Stimulated activated CD4-positive, alpha-beta T cell treated with anti-CD3 and anti-CD28 coated beads, Interleukin-15, amount 100 ng/mL, for 24 hours (primary cell): Measurements from ENCODE around the gene SDK1.
"Not testable (repeated sequence)": the region's sequence is repeated elsewhere in the genome, so short reads cannot be mapped to it uniquely, and the experiment has no call there.

Source experiments
- DNase-seq: peaks from one replicate; pipeline ENCODE4 v3.0.0-alpha.2; 2020

SDK1 gene

GRCh38 chr7:4068286-4068685, 767.2 kb downstream of the SDK1 start:
- no peak for DNase-seq

DNA sequence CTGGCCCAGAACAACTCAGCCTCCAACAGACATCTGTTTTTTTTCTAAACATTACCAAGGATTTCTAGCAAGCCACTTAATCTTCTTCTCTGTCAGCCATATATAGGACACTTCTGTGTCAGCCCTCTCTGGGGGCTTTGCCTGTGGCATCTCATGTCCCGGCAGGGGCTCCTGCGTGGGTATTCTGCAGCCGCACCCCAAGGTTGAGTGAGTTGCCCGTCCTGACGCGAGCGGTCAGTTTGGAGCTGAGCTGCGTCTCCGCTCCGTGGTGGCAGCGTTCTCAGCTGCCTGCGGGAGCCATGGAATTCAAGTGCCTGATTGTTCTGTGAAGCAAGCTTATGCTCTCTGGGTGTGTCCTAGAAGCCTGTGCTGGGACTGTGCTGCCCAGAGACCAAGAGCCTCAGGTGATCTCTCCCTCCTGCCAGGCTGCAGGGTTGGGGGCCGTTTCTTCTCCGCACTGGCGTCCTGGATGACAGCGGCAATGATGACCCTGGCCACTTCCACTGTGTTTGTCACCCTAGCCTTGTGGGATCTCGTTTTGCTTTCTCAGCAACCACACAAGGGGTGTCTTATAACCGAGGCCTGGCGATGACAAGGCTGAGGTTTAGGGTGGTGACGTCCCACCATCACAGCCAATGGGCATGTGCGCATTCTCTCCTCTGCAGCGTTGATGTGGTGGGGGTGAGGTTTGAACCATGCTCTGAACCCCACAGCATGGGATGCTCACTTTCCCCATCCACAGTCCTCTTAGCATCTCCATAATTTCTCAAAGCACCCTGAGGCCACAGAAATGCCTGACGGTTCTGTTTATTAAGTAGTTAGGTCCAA, 768.4 kb downstream of the SDK1 start:
- no peak for DNase-seq

- no peak for DNase-seq
These were observed 769.2 kb downstream of the SDK1 start for GRCh38 chr7:4070214-4070613.

DNA sequence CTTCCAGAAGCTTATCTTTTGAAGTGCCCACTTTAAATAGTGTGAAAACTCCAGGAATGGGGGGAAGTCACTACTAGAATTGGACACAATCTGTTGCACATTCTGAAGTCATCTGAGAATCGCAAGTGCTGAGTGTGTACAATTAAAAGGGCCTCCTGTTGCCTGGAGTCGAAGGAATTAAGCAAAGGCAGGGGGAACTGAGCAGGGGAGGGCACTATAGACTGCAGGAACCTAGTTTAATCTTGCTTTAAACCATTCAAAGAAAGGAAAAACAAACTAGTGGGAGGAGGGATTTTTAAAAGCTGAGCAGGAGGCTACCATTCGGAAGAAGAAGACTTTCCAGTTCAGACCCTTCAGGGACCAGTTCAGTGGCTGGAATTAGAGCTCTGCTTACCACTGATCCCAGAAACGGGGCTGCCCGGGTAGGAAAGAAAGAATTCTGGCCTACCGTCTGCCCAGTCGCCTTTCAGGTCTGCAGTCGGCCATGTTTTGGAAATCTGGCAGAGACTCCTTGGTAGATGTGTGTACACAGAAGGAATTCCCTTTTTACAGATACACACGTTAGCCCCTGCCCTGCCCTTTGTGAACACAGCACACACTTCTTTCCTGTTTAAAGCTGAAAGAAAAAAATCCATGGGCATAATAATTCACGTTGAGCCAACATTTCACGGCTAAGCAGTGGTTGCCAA, 770.5 kb downstream of the SDK1 start:
- DNase-seq, result no peak

DNA sequence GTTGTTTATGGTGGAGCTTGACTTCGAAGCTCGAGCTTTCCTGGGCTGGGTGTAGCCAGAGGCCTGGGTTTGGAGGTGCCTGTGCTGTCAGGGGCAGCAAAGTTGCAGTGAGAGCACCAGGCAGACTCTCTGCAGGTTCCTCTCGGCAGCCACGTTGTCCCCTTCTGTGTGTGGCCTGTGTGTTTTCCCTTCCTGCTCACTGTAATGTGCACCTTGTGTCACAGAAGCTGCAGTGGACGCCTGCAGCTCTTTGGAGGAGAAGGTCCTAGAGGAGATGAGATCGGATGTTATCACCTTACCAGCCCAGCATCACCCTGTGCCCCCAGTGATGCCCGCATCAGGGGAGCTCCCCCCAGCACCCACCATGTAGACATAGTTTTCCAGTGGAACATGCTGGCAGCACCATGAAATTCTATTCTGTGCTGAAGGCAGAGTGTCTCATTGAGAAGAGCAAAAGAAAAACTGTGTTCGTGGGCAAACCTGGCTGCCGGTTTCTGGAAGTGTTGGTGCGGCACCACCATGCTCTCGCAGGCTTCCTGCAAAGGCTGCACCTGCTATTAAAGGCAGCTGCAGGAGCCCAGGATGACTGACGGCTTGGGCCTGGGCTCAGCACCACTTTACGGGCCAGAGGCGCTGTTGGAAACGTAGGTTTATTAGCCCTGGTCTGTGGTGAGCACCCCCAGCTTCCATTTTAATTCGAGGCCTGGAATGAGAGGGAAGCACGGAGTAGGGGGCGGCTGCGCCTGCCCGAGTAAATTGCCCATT, 771.3 kb downstream of the SDK1 start:
- no peak for DNase-seq

GRCh38 chr7:4073052-4073451, 772.0 kb downstream of the SDK1 start:
- no peak for DNase-seq

DNA sequence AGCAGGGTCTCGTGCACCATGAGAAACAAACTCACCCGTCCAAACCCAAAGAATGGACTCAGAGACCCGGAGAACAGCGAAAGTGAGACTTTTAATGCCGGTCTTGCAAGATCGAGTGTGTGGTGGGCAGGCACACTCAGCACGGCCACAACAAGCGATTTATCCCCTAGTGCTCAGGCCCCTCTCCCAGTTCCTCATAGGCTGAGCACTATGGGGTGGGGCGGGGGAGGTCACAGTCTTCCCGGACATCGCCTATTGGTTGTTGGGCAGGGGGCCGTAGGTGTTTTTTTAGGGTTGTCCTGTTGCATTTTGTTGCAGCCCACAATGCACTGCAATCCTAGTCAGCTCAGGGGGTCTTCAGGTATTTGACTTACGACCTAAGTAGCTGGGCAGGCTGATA, 772.7 kb downstream of the SDK1 start:
- no peak for DNase-seq

- no peak for DNase-seq
These were observed 773.4 kb downstream of the SDK1 start for GRCh38 chr7:4074407-4074806.

- no peak for DNase-seq
These were observed 773.9 kb downstream of the SDK1 start for GRCh38 chr7:4074994-4075393.

DNA sequence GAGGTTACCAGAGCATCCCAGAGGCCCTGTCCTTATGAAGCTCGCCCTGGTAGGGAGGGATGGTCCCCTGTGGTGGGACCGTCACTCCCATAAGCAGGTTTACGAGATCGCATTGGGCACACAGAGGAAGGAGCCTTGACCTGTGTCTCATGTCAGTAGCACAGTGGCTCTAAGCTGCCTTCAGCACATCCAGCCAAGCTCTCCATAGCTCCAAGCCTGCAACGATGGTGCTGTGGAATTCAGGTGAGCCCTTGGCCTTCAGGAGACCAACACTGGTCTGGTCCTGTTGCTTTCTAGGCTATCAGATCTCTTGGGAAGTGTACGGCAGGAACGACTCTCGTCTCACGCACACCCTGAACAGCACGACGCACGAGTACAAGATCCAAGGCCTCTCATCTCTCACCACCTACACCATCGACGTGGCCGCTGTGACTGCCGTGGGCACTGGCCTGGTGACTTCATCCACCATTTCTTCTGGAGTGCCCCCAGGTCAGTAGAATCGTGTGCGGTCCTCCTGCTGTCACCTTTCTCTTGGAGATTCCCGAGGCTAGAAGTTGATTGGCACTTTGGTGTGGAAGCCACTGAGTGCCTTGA, 775.7 kb downstream of the SDK1 start:
- DNase-seq, result no peak

GRCh38 chr7:4077980-4078379, 776.9 kb downstream of the SDK1 start:
- no peak for DNase-seq

GRCh38 chr7:4078580-4078979, 777.5 kb downstream of the SDK1 start:
- DNase-seq, result no peak

DNA sequence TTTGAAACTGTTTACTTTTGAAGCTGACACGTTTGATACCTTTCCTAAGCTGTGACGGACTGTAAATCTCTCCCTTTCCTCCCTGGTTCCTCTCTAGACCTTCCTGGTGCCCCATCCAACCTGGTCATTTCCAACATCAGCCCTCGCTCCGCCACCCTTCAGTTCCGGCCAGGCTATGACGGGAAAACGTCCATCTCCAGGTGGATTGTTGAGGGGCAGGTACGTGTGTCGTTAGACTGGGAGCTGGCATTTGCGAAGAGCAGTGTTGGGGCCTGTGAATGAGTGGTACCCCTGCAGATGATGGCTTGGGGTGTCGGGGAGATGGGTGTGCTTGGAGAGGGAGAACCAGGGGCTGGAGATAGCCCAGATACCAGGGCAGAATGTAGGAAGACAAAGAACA, 778.3 kb downstream of the SDK1 start:
- DNase-seq, result no peak

DNA sequence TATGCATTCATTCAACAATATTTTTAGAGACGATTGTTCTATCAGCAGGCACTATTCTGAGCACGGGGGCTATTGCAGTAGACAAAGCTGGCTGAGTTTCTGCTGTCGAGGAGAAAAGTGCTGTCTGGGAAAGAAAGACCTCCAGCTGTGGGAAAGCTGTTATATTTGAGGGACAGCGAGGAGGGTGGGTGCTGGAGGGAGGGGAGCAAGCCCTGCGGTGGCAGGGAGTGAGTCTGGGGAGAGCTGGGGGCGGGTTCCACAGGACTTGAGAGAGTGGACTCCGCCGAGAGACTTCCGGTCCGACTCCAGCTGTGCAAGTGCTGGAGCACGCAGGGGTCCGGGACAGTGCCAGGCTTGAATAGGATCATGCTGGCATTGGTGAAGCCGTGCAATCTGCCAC, 778.9 kb downstream of the SDK1 start:
- no peak for DNase-seq

DNA sequence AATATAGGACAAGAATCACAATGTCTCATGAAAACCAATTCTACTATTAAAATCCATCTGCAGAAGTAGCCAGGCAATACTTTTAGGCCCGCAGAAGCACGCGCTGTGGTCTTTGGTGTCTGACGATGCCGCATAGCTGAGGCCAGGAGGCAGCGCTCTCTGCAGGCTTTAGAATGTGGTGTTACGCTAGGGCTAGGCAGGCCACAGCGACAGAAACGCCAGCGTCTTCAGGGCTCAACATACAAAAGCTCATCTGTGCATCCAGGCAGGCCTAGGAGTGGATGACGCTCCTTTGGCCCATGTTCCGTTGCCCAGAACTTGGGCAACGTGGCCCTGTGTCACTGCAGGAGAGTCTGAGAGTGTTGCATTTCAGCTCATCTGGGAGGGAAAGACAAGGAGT, 779.9 kb downstream of the SDK1 start:
- DNase-seq, result no peak

GRCh38 chr7:4083513-4083912, 782.5 kb downstream of the SDK1 start:
- no peak for DNase-seq

- DNase-seq, result no peak
These were observed 783.2 kb downstream of the SDK1 start for GRCh38 chr7:4084271-4084670.

DNA sequence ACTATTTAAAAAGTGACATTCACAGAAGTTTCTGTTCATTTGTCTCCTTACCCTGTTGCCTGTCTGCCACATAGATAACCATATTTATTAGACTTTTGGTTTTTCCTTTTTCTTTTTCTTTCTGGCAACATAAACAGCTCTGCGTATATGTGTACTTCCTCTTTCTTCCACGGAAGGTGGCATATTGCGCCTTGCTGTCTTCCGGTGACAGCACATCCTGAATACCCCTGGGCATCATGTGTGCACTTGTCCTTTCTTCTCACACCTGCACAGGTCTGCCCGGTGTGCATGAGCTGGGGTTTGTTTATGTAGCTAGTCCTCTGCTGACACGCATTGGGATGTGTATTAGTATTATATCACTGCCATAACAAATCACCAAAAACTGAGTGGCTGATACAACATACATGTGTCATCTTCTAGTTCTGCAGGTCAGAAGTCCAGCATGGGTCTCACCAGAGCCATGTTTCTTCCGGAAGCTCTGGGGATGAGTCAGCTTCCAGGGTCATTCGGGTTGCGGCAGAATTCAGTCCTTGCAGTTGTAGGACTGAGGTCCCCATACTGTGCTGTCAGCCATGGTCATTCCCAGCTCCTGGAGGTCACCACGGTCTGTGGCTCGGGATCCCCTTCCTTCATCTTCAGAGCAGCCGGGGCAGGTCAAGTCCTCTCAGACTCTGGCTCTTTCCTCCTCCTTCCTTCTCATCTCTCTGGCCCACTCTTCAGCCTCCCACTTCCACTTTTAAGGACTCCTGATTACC, 785.1 kb downstream of the SDK1 start:
- no peak for DNase-seq

GRCh38 chr7:4086723-4087122, 785.7 kb downstream of the SDK1 start:
- no peak for DNase-seq

DNA sequence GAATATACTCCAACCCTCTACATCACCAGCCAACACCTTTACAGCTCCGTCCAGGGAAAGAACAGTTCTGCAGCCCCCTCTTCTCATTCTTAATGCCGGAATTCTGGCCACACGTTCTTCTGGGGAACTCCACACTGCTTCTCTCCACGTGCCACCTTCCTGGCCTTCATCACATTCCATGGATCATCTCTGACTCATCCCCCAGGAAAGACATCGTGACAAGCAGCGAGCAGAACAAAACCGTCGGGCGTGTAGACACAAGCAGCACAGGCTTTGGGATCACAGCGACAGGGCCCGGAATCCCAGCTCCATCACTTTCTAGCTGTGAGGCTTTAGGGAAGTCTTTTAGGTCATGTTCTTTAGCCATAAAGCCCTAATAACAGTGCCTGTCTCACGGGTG, 790.7 kb downstream of the SDK1 start:
- no peak for DNase-seq

- no peak for DNase-seq
These were observed 792.0 kb downstream of the SDK1 start for GRCh38 chr7:4093035-4093434.

GRCh38 chr7:4093483-4093882, 792.4 kb downstream of the SDK1 start:
- DNase-seq, result no peak

- not testable (repeated sequence) for DNase-seq
These were observed 793.1 kb downstream of the SDK1 start for GRCh38 chr7:4094158-4094557.
